Measurements from ENCODE around the gene DENND4C.
A peak's percentile ranks its signal among the peaks of the same experiment; 100 is the strongest.
"Not testable (repeated sequence)": the region's sequence is repeated elsewhere in the genome, so short reads cannot be mapped to it uniquely, and the experiment has no call there.

Gene DENND4C

DNA sequence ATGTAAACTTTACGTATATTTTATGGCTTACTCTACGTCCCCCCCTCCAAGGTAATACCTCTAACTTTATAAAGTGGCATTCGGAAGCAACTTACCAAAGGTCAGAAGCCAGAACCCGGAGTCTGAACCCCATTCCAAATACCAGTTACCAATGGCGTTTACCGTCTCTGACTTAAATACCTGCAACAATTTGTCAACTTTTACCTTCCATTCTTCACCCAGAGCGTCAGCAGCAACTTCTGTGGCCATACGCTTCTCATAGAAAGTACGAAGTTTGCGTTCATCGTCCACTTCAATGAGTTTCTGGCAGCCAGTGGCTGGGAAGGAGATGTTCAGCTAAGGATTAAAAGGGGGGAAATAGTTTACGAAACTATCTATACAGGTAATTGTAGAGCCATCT lies 148.8 kb downstream of the DENND4C start:
- TF ChIP-seq, protein P1, sequence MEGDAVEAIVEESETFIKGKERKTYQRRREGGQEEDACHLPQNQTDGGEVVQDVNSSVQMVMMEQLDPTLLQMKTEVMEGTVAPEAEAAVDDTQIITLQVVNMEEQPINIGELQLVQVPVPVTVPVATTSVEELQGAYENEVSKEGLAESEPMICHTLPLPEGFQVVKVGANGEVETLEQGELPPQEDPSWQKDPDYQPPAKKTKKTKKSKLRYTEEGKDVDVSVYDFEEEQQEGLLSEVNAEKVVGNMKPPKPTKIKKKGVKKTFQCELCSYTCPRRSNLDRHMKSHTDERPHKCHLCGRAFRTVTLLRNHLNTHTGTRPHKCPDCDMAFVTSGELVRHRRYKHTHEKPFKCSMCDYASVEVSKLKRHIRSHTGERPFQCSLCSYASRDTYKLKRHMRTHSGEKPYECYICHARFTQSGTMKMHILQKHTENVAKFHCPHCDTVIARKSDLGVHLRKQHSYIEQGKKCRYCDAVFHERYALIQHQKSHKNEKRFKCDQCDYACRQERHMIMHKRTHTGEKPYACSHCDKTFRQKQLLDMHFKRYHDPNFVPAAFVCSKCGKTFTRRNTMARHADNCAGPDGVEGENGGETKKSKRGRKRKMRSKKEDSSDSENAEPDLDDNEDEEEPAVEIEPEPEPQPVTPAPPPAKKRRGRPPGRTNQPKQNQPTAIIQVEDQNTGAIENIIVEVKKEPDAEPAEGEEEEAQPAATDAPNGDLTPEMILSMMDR (IDR thresholded peaks at IDR 0.05; ENCODE audit: insufficient read depth, low read length, poor library complexity, severe bottlenecking): no peak

DNA sequence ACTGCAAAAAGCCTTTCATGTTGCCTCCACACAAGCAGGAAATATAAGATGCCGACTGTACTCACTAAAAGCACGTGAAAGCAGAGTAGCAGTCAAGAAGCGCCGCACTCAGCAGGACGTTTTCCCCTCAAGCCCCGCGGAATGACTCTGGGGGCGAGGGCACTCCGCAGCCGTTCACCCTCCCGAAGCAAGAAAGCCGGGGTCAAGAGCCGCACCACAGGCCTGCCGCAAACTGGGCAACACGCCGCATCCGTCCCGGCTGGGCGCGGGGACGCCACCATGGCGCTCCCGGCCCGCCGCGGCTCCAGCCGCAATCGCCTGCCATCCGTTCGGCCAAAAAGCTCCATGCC lies 149.2 kb downstream of the DENND4C start:
- Histone ChIP-seq H3K4me3 (replicated peaks; ENCODE audit: low read depth, low read length) (peak overlapping the region; percentile 97), H3K36me3 (ENCODE audit: control insufficient read depth, insufficient read depth, low read length) (peaks cover 13% of the 10 kb centered on the region), H3K27me3 (replicated peaks; ENCODE audit: control insufficient read depth, insufficient read depth, low read length) (no peaks in the 10 kb centered on the region)
- TF ChIP-seq, protein P1 (IDR thresholded peaks at IDR 0.05; ENCODE audit: insufficient read depth, low read length, poor library complexity, severe bottlenecking): no peak
- no peak for DNase-seq (ENCODE audit: extremely low read depth, insufficient read length)

More for the DNA sequence above, 148.8 kb downstream of the DENND4C start:
- no peaks in the 10 kb centered on the region for H3K27me3 ChIP-seq (replicated peaks; ENCODE audit: control insufficient read depth, insufficient read depth, low read length)
- H3K36me3 ChIP-seq (ENCODE audit: control insufficient read depth, insufficient read depth, low read length): peaks cover 16% of the 10 kb centered on the region
- DNase-seq (ENCODE audit: extremely low read depth, insufficient read length): no peak
- peak overlapping the region; percentile 97 for H3K4me3 ChIP-seq (replicated peaks; ENCODE audit: low read depth, low read length)

DNA sequence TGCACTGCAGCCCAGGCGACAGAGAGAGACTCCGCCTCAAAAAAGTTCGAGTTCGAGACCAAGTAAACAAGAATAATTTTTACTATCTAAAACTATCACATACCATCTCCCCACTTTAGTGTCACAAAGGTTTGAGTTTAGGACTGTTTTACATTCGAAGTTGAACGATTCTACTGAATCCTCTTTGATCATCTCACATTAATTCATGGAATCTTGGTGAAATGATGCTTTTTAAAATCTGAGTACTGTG lies 150.3 kb downstream of the DENND4C start:
- Histone ChIP-seq H3K36me3 (ENCODE audit: control insufficient read depth, insufficient read depth, low read length) (peaks cover 10% of the 10 kb centered on the region), H3K27me3 (replicated peaks; ENCODE audit: control insufficient read depth, insufficient read depth, low read length) (no peaks in the 10 kb centered on the region), H3K4me3 (replicated peaks; ENCODE audit: low read depth, low read length) (peak overlapping the region; percentile 97)
- no peak for DNase-seq (ENCODE audit: extremely low read depth, insufficient read length)
- TF ChIP-seq, protein P1 (IDR thresholded peaks at IDR 0.05; ENCODE audit: insufficient read depth, low read length, poor library complexity, severe bottlenecking): no peak

DNA sequence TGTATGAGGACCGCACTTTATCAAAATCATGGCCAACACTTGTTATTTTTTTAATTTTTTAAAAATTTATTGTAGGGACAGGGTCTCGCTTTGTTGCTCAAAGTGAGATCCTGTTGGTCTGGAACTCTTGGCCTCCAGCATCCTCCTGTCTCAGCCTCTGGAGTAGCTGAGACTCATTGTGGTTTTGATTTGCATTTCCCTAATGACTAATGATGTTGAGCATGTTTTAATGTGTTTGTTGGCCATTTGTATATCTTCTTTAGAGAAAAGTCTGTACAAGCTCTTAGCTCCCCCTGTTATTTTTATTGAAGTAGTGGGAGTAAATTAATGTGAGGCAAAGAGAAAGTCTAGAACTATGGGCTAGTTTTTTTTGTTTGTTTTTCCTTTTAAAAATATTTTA lies 151.2 kb downstream of the DENND4C start:
- Histone ChIP-seq H3K4me3 (replicated peaks; ENCODE audit: low read depth, low read length) (no peak overlapping the region), H3K36me3 (ENCODE audit: control insufficient read depth, insufficient read depth, low read length) (peaks cover 5% of the 10 kb centered on the region), H3K27me3 (replicated peaks; ENCODE audit: control insufficient read depth, insufficient read depth, low read length) (no peaks in the 10 kb centered on the region)
- no peak for DNase-seq (ENCODE audit: extremely low read depth, insufficient read length)
- TF ChIP-seq, protein P1 (IDR thresholded peaks at IDR 0.05; ENCODE audit: insufficient read depth, low read length, poor library complexity, severe bottlenecking): no peak

DNA sequence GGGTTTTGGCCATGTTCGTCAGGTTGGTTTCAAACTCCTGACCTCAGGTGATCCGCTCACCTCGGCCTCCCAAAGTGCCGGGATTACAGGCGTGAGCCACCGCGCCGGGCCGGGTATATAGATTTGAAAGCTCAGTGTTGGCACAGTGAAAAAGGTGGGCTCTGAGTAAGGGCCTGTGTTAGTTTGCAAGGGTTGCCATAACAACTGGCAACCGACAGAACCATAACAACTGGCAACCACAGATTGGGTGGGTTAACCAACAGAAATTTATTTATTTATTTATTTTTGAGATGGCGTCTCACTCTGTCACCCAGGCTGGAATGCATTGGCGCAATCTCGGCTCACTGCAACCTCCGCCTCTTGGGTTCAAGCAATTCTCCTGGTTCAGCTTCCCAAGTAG lies 154.7 kb downstream of the DENND4C start:
- H3K4me3 ChIP-seq (replicated peaks; ENCODE audit: low read depth, low read length); DNase-seq (ENCODE audit: extremely low read depth, insufficient read length); H3K27me3 ChIP-seq (replicated peaks; ENCODE audit: control insufficient read depth, insufficient read depth, low read length); H3K36me3 ChIP-seq (ENCODE audit: control insufficient read depth, insufficient read depth, low read length): not testable (repeated sequence)

DNA sequence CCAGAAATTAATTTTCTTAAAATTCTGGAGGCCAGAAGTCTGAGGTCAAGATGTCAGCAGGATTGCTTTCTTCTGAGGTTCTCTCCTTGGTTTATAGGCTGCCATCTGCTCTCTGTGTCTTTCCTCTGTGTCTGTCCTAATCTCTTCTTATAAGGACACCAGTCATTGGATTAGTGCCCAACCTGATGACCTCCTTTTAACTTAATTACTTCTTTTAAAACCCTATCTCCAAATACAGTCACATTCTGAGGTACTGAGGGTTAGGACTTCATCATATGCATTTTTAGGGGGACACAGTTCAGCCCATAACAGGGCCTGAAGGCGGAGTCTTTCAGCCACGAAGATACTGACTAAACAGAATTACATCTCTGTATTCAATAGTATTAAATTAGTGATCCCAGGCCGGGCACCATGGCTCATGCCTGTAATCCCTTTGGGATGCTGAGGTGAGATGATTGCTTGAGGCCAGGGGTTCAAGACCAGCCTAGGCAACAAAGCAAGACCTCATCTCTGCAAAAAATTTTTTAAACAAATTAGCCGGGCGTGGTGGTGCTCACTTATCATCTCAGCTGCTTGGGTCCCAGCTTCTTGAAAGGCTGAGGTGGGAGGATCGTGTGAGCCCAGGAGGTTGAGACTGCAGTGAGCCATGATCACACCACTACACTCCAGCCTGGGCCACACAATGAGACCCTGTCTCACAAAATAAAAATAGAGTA lies 155.5 kb downstream of the DENND4C start:
- TF ChIP-seq, protein P1 (IDR thresholded peaks at IDR 0.05; ENCODE audit: insufficient read depth, low read length, poor library complexity, severe bottlenecking): no peak
- Histone ChIP-seq H3K4me3 (replicated peaks; ENCODE audit: low read depth, low read length) (no peak overlapping the region), H3K27me3 (replicated peaks; ENCODE audit: control insufficient read depth, insufficient read depth, low read length) (no peaks in the 10 kb centered on the region), H3K36me3 (ENCODE audit: control insufficient read depth, insufficient read depth, low read length) (no peaks in the 10 kb centered on the region)
- DNase-seq (ENCODE audit: extremely low read depth, insufficient read length): no peak
